NCI-H526 (cell line): ENCODE measurements around the gene BBX.
"Not testable (repeated sequence)": the region's sequence is repeated elsewhere in the genome, so short reads cannot be mapped to it uniquely, and the experiment has no call there.

ENCODE experiments used
- DNase-seq, 2 experiments: peaks; one replicate each; lab custom pipeline; 2025; lab: John Stamatoyannopoulos, UW

The BBX gene

DNA sequence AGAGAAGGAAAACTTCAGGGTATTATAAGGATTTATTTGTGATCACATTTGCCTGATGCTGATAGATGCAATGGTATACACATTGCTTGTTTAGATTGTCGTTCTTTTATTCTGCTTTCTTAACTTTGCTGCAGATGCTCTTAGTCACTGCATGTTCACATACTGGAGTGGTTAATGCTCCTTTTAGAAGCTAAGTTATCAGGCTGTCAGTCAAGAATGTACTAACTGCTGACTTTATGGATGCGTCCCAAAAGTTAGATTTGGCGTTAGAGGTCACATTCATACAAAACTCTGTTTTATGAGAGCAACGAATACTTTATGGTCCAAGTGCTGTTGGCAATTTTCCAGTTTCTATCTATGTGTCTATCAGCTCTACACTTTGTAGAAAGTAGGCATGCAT is 160.7 kb downstream of the BBX start:
- DNase-seq, result no peak

- no peak for DNase-seq
Measured at GRCh38 chr3:107684431-107684925, 161.7 kb downstream of the BBX start.

- no peak for DNase-seq
Measured at GRCh38 chr3:107685383-107685782, 162.6 kb downstream of the BBX start.

DNA sequence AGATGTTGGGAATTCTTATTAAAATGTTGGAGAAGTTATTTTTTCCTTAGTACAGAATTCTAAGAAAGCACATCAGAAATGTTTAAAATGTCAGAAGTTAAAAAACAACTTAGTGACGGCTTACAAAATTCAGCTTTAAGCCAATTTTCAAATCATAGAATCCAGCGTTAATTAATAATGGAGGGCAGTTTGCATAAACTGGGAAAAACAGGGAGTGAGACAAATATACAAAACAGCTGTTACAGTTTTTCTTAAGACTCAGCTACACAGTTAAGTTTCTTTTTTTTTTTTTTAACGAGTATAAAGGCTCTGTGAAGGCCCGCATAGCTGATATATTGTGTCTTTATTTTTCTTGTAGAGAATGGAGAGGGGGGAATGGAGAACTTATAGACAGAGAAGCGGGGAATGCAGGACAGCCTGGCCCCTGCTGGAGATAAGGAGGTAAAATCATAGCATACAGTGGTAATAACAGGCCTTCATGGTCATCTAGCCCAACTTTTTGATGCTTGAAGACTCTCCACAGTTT is 164.4 kb downstream of the BBX start:
- DNase-seq, result no peak

DNA sequence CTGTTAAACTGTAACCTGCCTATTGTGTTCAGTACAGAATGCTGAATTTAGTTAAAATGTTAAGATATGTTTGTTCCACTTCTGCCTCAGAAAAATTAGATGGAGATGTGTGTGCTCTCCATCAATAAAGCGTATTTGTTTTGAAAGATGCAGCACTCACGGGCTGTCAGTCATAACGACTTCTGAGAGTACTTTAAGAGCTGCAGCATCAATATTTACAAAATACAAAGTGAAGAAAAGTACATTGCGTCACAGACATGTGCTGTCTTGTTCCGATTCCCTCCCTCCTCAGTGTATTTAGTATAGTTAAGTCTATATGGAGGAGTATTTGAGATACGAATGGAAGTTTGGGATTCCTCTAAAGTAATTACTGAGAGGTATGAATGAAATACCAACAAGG is 166.6 kb downstream of the BBX start:
- DNase-seq, result no peak

DNA sequence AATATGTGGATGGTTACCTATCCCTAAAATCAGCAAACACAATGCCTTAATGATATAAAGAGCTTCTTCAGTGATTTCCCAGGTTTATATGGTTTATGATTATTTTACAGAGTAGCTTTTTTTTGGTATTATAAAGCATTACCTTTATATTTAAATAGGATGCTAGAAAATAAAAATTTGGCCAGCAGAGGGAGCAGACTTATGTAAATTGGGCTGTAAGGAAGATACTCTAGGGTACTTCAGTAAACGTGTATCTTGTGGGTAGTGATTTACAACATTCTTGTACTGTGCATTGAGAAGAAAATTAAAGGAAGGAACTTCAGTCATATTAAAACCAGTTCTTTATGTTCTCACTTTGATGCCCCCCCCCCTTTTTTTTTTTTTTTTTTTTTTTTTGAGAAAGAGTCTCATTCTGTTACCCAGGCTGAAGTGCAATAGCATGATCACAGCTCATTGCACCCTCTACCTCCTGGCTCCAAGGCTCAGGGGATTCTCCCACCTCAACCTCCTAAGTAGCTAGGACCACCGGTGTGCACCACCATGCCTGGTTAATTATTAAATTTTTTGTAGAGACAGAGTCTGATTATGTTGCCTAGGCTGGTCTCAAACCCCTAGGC is 167.9 kb downstream of the BBX start:
- peak in 1 of 2 experiments; percentile 37 for DNase-seq

- not testable (repeated sequence) for DNase-seq
Measured at GRCh38 chr3:107691984-107692383, 169.2 kb downstream of the BBX start.

GRCh38 chr3:107697348-107697747 is 174.6 kb downstream of the BBX start:
- not testable (repeated sequence) for DNase-seq

DNA sequence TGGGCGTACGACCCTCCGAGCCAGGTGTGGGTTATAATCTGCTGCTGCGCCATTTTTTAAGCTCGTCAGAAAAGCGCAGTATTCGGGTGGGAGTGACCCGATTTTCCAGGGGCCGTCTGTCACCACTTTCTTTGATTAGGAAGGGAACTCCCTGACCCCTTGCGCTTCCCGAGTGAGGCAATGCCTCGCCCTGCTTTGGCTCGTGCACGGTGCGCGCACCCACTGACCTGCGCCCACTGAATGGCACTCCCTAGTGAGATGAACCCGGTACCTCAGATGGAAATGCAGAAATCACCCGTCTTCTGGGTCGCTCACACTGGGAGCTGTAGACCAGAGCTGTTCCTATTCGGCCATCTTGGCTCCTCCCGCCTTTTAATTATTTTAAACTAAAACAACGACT is 175.1 kb downstream of the BBX start:
- peak; percentile 11 to 35 for DNase-seq

DNA sequence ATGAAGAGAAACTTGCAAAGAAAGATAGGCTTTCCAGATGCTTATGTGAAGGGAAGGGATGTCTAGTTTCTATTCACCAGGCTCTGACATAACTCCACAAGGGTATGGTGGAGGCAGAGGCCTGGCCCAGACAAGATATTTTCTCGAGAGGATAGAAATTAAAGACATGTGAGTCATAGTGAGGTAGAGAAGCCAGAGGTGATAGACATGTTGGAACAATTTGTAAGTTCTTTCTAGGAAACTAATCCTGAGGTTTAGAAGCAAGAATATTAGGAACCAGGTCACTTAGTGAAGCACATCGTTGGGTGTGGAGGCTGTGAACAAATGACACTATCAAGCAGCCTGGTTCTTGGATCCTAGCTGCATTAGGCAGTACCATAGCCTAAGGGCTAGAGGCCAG is 176.9 kb downstream of the BBX start:
- no peak for DNase-seq

- no peak for DNase-seq
Measured at GRCh38 chr3:107701299-107701698, 178.5 kb downstream of the BBX start.

GRCh38 chr3:107704477-107704876 is 181.7 kb downstream of the BBX start:
- DNase-seq, result no peak

DNA sequence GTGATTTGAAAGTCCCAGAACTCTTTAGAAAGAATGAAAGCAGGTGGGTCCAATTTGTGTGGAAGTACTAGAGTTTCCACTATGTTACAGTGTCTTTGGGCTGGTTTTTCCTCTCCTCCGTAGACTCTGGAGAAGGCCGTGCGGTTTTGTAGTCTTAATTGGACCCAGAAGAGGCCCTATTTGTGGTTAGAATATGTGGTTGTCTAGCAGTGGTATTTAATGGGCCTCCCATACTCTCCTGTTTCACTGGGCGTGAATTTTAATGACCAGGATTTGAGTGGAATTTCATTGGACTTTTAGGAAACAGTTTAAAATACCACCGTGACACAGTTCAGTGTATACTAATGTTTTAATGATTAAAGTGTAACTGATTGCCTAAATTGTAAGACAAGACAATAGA is 182.3 kb downstream of the BBX start:
- no peak for DNase-seq

DNA sequence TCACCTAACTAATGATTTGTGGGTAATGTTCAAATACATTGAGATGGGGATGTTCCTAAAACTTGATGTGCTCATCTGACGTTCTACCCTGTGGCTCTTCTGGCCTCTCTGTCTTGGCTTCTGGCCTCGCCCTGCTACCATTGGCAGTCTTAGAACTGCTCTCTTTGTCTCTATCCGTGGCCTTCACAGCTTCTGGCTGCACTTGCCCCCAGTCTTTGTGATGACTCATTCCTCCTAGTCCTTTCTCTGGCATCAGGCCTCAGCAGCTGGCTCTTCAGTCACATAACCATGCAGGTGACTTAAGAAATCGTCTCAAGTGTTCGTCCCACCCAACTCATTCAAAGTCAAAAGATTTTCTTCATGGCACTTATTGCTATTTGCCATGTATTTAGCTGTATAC is 188.1 kb downstream of the BBX start:
- DNase-seq, result no peak

DNA sequence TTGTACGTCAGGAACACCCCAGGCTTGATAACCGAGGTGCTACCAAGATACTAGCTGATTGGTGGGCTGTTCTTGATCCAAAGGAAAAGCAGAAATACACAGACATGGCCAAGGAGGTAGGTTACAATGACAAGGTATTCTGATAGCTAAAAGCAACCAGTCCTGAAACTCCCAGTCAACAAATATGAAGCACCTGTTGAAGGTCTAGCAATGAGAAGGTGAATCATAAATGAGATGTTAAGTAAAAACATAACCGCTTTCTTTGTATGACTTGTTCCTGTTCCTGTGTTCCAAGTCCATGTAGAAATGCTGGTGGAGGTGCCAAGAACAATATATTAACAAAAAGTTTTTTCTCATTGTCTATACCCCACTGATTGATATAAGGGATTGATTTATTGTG is 194.0 kb downstream of the BBX start:
- no peak for DNase-seq

DNA sequence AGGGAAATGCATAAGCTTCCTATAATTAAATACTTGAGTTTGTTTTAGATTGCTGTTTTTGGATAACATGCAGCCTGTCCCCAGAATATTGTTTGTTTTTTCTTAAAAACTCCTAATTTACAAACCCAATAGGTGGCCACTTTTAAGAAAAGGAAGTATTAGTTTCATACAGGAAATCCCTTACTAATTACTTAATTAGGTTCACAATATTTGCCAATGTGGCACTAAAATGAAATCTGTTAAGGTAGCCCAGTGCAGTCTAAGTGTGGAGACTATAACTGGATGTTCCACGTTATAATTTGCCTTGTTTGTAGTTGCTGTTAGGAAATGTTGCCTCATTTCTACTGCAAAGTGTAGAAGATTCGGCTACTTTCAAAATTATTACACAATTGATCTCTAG is 195.8 kb downstream of the BBX start:
- no peak for DNase-seq

DNA sequence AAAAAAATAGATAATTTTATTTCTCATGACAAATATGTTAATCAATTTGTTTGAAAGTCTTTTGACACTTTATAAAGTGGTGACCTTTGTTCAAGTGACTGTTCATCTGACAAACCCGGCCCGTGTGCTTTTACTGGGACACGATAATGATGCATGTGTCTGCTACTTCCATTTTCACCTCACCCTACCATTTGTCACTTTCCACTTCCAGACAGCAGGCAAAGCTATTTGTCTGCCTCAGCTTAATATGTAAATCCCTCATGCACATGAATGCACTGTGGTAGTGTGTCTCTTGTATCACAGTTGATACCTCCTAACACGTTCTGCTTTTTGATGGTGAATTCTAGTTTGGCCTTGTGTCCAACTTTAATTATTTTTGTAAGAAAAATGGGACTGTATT is 204.3 kb downstream of the BBX start:
- peak; percentile 9 to 21 for DNase-seq

GRCh38 chr3:107729686-107730085 is 206.9 kb downstream of the BBX start:
- no peak for DNase-seq

GRCh38 chr3:107734317-107734716 is 211.6 kb downstream of the BBX start:
- no peak for DNase-seq

- DNase-seq, result no peak
Measured at GRCh38 chr3:107737914-107738313, 215.2 kb downstream of the BBX start.

DNA sequence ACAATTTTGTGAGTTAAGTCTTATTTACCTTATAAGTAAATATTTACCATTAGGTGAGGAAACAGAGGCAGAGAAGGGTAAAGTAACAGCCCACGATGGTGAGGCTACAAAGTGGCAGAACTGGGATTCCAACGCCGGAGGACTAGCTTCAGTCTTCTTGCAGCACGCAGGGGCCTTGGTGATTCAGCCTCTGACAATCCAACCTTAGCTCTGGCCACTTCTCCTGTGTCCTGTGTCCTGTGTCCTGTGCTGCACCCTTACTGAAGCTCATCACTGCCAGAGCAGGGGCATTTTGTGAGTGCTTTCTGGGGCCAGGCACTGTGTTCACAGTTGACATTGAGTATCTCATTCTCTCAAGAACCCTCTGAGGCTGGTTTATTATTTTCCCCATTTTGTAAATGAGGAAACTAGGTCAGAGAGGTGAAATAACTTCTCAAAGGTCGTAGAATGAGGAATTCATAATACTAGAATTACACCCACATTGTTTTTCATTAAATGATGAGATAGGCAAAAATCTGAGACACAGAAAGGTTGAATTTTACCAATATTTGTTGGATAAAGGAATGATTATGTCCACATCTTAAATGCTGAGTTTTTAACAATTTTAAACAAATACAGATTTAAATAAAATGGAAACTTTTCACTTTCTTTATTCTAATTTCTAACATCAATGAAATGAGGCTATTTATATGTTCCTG is 215.9 kb downstream of the BBX start:
- DNase-seq, result no peak

GRCh38 chr3:107739227-107739626 is 216.5 kb downstream of the BBX start:
- no peak for DNase-seq
